HG02678 (cell line): ENCODE data around the gene ANKRD18B.
"Not testable (repeated sequence)": the region's sequence is repeated elsewhere in the genome, so short reads cannot be mapped to it uniquely, and the experiment has no call there.

Experiments
- ATAC-seq: cut with Tn5 transposase; IDR thresholded peaks from one replicate; pipeline ENCODE4 v1.9.1; 2021; ENCODE audit warnings: mild to moderate bottlenecking, moderate library complexity; ENCODE audit not compliant: unreplicated experiment

The ANKRD18B gene

GRCh38 chr9:33523397-33524305, at the start of gene ANKRD18B:
TSS of gene ANKRD18B (plus strand) at chr9:33524251. CDS start at chr9:33524490, 239 bp downstream.
- not testable (repeated sequence) for ATAC-seq

- no peak for ATAC-seq
These were observed 48.7 kb upstream of the ANKRD18B start for GRCh38 chr9:33475357-33475756.

- no peak for ATAC-seq
These were observed 47.5 kb upstream of the ANKRD18B start for GRCh38 chr9:33476503-33476902.

DNA sequence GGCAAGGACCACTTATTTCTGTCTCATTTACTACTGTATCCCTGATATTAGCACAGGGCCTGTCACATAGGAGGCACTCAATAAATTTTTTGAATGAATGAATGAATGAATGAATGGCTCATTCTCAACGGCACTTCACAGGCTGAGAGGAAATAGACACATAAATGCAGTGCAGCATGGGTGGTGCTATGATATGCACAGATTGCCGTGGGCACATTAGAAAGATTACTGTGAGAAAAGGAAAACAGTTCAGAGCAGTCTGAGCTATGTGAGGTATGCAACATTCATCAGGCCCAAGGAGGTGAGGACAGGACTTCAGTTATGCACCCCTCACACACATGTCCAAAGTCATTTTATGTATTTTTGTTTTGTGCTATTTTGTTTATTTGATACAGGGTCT, 43.9 kb upstream of the ANKRD18B start:
- no peak for ATAC-seq

- ATAC-seq = no peak
These were observed 43.1 kb upstream of the ANKRD18B start for GRCh38 chr9:33480976-33481375.

GRCh38 chr9:33485312-33485711, 38.7 kb upstream of the ANKRD18B start:
- not testable (repeated sequence) for ATAC-seq

DNA sequence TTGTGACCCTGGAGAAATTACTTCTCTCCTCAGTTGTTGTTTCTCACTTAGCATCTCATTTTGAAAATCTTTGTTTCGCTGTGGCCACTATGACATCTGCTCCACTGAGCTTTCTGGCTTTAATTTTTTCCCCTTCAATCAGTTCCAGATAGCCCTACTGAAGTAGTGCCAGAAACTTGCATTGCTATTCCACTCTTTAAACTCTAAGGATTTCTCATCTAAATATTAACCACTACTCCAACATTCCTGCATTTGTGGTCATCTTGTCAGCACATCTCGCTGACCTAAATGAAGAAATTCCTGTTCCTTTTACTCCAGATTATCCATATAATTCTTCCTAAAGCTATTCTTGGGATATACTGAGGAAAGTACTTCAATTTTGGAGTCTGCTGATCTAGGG, 35.0 kb upstream of the ANKRD18B start:
- no peak for ATAC-seq

- ATAC-seq = not testable (repeated sequence)
These were observed 30.2 kb upstream of the ANKRD18B start for GRCh38 chr9:33493819-33494218.

DNA sequence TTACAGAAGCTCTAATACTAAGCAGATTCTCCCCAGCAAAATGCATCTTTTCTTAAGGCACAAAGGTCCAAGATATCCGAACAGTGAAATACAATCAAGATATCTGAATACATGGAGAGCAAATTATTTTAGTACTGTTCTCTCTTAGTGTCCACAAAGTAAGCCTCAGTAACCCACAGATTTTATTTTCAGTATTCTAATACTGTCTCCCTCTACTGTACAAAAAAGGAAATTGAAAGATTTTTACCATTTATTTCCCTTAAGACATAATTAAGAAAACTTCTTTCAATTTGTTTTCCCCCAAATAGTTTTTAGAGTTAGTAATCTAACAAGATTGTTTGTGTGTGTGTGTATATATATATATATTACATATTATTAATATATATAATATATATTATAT, 25.7 kb upstream of the ANKRD18B start:
- ATAC-seq = no peak

DNA sequence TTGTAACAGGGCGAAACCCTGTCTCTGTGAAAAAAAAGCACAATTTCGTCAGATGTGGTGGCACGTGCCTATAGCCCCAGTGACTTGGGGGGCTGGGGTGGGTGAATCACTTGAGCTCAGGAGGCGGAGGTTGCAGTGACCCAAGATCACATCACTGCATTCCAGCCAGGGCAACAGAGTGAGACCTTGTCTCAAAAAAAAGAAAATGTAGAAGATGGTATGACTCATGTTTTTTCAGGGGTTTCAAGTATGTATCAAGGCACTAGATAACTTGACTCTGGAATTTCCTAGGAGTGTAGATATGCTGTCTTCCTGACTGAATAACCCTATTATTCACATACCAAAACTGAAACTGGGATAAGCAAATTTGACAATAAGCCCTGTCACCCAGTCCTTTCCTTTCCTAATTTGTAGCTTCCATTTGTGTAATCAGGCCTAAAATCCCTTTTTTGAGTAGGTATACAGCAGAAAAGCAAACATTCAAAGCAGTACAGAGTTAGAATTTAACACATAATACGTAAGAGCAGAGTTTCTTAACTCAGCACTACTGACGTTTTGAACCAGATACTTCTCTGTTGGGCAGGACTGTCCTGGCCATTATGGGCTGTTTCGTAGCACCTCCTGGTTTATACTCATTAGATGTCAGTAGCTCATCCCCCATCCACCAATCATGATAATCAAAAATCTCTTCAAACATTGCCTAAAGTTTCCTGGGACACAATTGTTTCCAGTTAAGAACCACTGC, 17.3 kb upstream of the ANKRD18B start:
- ATAC-seq = no peak

DNA sequence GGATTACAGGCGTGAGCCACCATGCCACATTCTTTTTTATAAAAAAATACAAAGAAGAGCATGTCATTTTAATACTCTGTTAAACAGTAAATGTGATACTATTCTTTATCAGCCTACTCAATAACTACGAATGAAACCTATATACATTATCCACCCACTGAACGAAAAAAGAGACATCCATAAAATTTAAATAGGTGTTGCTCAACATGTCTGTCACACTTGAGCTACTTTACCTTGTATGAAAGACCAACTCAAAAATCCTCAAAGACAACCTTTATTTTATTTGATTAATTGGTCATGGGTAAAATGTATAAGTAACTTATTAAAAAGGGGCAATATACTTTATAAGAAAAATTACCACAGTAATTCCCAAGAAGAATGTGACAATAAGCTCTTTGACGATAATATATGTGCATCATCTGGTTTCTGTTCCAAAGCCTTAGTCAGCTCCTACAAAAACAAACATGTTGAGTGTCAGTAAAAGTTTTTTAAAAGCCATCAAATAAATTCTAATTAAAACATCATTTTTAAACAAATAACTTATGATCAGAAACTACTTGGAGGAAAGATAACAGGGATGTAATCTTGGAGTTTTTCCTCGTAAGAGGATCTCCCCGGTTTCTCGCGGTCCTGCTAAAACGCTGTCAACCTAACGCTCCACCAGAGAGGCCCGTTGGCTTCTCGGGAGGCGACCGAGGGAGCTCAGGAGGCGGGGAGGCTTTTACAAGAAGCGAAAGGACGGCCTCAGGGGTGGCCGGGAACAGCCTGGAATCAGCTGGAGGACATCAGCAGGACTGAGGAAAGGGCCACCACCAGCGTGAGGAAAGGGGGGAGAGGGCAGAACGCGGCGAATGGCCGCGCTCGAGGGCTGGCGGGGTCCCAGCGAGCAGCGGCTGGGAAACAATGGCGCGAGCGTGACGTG, 13.5 kb upstream of the ANKRD18B start:
- ATAC-seq = peak; percentile 67

GRCh38 chr9:33511184-33511517, 12.9 kb upstream of the ANKRD18B start:
- not testable (repeated sequence) for ATAC-seq

GRCh38 chr9:33512535-33512934, 11.5 kb upstream of the ANKRD18B start:
- ATAC-seq = not testable (repeated sequence)

GRCh38 chr9:33515342-33515995, 8.6 kb upstream of the ANKRD18B start:
- ATAC-seq = not testable (repeated sequence)

GRCh38 chr9:33516397-33516796, 7.7 kb upstream of the ANKRD18B start:
- ATAC-seq = not testable (repeated sequence)

DNA sequence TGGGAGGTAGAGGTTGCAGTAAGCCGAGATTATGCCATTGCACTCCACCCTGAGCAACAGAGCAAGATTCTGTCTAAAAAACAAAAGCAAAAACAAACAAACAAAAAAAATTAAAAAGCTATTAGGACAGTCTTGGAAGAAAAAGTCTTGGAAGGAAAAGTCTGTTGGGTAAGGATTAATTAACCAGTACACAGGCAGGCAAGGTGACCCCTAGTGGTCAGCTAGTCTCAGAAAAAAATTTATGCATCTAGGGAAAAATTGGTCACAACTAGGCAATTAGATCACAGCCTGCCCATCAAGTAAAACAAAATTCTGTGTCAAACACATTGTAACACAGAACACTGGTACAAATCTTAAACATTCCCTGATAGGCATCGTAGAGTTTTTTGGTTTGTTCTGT, 6.7 kb upstream of the ANKRD18B start:
- ATAC-seq = no peak

DNA sequence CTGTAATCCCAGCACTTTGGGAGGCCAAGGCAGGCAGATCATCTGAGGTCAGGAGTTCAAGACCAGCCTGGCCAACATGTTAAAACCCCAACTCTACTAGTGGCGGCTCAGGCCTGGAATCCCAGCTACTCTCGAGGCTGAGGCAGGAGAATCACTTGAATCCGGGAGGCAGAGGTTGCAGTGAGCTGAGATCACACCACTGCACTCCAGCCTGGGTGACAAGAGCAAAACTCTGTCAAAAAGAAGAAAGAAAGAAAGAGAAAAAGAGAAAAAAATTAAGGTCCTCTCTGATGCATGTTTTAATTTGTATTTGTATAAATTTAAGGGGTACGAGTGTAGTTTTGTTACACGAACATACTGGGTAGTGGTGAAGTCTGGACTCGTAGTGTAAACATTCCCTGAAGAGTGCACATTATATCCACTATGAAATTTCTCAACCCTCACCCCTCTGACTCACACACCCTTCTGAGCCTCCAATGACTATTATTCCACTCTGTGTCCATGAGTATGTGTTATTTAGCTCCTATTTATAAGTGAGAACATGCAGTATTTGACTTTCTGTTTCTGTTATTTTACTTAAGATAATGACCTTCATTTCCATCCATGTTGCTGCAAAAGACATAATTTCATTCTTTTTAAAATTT, 6.0 kb upstream of the ANKRD18B start:
- ATAC-seq = not testable (repeated sequence)

- ATAC-seq = not testable (repeated sequence)
These were observed 2.2 kb upstream of the ANKRD18B start for GRCh38 chr9:33521861-33522260.

DNA sequence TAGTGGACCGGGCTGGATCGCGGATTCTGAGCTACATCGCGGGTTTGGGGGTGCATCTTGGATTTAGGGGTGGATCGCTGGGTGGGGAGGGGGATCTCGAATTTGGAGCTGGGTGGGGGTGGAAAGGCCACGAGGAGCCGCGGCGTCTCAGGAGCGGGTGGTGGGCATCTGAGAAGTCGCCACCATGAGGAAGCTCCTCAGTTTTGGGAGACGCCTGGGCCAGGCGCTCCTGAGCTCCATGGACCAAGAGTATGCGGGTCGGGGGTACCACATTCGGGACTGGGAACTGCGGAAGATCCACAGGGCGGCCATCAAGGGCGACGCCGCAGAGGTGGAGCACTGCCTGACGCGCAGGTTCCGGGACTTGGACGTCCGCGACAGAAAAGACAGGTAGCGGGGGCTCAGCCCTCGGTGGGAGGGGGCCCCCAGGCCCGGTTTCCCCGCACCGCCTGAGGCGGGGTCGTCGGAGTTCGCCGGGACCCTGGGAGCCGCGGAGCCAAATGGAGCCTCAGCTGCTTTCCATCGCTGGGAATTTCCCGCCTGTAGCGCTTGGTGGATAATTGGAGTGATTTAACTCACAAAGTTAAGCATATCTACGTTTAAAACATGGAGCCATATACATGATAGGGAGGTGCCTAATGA, 376 bp downstream of the ANKRD18B start:
- ATAC-seq = no peak
